Inferior parietal cortex (tissue), 1 donor: Measurements from ENCODE around the gene NDUFS6.

Experiments used
- DNase-seq: peaks from one replicate; pipeline ENCODE4 v3.0.0-alpha.2; 2016; ENCODE audit errors: extremely low spot score

Gene NDUFS6

DNA sequence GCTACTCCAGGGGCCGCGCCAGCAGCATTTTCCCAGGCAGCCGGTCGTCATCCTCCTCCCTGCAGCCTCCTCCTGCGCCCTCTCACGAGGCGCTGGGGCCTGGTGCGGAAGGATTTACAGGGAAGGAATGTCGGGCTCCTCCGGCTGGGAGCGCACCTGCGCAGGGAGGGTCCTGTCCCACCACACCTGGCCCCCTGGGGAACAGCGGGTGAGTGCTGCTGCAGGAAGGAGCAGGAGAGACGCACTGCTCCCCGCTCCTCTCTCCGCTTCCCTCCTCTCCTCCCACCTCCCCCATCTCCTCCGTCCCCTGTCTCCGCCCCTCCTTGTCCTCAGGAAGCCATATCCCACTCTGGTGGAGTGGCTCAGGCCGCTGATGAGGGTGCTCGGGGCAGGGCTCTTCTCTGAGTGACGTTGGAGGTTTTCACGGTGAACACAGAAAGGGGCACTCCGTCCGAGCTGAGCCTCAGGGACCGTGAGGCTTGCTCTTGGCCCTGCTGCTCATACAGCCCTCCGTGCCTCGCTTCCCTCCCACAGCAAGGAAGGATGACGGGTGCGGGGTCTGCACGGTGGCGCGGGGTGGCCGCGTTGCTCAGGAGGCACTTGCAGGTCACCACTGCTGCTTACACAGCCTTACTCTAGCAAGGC, 50.2 kb downstream of the NDUFS6 start:
- DNase-seq = no peak

DNA sequence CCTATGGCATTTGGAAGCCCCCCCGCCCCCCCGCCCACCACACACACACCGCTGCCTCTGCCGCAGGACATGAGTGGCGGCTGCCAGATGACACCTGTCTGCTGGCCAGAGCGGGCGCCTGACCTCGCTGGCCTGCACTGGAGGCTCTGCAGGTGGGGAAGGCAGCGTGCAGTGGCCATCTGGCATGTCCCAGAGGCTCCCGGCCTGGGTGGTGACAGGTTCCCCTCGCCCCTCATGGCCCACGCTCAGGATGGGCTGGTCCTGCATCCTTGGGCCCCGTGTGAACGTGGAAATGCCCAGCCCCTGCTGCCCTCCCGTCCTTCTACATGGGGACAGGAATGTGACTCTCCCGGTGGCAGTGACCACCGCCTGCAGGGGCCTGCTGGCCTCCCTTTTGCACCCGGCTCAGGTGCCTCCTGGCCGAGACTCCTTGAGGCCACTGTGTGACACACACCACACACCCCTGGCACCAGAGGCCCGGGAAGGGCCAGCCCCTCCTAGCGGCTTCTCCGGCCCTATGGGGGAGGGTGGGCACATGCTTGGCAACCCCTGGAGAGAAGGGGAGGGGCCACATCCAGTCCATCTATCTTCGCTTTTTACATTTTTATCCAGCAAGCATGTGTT, 51.2 kb downstream of the NDUFS6 start:
- no peak for DNase-seq

DNA sequence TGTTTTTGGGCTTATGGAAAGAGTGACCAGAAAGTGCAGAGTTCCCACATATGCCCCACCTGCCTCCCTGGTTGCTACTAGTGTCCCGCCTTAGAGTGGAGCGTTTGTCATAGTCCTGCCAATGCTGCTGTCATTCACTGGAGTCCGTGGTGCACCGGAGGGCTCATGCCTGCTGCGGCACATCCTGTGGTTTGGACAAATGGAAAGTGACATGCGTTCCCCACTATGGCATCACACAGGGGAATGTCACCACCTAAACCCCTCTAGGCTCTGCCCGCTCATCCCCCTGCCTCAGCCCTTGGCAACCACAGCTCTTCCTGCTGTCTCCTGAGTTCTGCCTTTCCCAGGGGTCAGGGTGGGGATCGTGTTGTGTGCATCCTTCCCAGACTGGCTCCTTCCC, 52.3 kb downstream of the NDUFS6 start:
- no peak for DNase-seq

DNA sequence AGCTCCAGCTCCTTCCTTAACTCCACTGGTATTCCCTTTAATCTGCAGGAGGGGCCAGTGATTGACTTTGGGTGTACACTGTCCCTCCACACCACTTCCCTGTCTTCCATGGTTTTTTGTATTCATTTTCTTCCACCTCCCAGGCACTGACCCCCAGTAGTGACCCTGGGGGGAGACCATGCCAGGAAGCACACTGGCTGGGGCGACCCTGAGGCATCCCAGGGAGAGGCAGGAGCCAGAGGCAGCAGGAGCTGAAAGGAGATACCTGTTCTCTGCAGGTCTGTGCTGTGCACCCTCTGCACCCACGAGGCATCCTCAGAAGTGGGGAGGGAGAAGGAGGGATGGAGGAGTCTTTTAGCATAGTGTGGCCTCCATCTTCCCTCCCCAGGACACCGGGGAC, 53.9 kb downstream of the NDUFS6 start:
- DNase-seq = no peak

DNA sequence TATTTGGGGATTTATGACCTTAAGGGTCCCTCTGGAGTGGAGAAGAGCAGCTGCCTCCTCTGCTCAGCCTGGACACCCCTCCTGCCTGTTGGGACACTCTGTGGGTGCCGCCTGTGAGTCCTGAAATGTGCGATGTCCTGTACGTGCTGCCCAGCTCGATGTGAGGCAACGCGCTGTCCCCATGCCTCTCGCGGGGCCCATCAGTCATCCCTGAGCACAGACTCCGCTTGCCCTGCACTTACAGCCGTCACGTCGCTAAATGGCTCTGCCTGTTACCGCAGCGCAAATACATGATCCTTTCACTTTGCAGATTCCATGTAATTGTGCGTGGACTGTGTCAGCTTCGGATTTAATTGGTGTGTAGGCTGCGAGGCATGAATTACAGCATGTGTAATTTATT, 54.4 kb downstream of the NDUFS6 start:
- DNase-seq = no peak

DNA sequence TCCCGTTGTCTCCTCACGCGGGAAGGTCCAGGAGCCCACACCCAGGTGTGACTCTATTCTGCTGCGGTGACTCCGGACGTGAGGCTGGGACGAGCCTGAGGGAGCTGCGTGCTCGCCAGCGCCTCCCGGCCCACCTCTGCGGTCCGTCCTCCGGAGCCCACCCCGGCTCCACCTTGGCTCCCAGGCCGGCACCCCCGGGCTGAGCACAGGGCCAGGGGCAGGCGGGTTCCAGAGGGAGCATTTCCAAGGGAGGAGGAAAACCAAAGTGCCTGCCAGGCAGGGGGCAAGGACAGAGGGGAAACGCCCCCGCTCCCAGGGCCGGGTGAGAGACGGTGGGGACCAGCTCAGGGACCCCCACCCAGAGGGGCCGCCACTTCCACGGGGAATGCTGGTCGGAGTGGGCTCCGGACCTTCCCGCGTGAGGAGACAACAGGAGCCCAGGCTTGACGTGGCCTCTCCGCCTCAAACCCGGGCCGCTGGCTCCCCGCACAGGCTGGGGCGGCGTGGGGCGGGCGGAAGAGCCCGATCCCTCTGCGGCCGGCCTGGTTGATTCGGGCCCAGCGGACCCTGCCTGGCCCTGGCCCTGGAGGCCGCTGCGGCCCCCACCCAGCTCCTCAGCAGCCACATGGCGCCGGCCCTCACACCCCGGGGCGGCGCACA, 55.5 kb downstream of the NDUFS6 start:
- DNase-seq = no peak

DNA sequence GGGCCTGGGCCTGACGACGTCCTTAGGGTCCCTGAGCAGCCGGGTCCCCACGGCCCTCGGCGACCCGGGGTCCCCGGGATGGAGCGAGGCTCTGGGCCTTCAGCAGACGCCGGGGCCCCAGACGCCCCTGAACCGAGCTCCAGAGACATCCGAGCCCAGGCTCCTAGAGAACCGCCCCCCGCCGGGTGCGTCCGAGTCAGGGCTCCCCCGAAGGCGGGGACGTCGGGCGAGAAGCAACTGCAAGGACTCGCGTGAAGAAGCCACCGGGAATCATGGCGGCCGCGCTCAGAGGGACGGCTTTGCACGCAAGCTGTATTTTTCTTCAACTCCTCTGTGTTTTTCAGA, 56.0 kb downstream of the NDUFS6 start:
- DNase-seq = no peak

DNA sequence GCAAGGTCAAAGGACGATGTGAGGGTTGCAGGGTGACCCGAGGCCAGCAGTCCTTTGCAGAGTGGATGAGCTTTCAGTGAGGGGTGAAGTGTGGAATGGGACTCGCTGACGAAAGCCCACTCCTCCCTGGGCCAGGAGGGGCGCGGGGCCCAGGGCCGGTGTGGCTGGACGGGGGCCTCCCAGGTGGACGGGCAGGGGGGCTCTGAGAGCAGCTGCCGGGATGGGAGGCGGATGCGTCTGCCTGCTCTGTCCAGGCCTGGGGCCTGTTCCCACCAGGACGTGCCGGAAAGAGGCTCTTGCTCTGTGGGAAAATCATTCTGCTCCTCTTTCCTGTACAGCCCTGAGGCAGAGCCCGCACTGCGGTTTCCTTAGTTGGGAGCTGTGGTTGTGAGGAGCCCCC, 57.2 kb downstream of the NDUFS6 start:
- no peak for DNase-seq

DNA sequence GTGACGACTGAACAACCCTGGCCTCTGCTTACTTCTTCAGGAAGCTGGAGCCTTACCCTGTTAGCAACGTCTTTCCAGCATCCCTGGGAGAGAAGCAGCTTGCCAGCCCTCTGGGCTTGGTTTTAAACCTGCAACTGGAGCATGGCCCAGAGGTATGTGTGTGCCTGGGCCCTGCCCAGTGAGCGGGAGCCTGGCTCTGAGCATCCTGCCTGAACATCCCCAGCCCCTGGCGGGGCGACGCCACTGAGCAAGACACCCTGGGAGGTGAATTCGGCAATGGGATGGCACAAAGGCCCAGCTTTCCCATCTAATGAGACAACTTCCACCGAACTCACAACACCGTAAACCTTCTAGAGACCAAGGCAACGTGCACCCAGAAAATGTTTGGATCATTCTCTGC, 57.9 kb downstream of the NDUFS6 start:
- no peak for DNase-seq

DNA sequence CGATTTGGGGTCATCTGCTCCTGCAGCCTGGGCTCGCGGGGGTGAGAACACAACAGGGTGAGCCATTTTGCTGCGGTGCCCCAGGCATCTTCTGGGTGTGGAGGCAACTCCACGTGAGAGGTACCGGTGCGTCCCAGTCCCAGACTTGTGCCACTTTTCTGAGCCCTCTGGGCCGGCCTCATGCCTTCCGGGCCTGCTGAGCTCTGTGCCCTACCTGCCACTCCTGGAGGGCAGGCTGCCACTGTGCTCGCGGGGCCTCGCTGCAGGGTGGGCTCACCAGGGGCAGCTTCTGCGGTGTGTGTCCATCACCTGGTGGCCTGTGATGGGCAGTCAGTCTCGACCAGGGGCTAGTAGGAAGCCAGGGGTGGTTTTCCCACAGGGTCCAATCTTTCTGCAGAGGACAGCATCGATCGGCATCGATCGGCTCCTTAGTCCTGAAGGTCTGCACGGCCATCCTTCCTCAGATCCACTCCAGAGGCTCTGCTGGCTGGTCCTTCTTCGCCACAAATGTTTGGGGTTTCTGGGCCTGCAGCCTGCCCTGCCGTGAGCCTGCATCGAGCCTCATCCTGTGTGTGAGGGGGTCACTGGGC, 58.9 kb downstream of the NDUFS6 start:
- no peak for DNase-seq

DNA sequence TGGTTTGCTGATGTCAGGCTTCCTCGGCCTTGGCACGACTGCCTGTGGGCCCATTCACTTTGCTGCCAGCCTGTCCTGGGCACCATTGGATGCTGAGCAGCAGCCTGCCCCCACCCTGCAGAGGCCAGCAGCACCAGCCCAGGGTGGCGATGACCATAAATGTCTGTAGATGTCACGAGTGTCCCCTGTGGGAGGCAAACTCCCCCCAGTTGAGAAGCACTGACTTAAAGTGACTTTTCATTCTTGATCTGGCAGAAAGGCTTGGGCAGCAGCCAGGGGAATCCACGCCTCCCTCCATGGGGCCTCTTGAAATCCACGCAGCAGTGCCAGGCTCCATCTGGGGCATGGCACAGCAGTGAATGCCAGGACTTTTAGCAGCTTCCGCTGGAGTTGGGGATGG, 59.7 kb downstream of the NDUFS6 start:
- DNase-seq = no peak

DNA sequence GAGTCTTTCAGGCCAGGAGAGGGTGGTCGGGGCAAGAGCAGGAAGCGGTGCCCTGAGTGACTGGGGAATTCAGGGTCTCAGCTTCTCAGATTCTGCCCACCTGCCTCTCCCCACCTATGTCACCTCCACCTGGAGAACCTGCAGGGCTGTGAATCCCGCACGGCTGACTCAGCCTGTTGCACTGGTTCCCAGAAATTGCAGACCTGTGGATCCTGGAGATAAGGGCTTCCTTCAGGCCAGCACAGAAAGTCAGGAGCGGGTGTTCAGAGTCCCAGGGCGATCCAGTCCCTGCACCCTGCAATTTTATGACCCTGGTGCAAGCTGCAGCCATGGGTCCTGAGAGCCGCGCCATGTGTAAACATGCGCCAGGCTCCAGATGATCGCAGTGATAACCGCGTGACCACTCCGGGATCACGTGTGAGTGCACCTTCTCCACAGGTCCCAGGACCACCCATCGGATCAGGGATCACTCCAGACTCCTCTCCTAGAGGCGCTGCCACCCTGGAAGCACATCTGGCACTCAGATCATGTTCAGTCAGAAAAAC, 63.8 kb downstream of the NDUFS6 start:
- DNase-seq = no peak

DNA sequence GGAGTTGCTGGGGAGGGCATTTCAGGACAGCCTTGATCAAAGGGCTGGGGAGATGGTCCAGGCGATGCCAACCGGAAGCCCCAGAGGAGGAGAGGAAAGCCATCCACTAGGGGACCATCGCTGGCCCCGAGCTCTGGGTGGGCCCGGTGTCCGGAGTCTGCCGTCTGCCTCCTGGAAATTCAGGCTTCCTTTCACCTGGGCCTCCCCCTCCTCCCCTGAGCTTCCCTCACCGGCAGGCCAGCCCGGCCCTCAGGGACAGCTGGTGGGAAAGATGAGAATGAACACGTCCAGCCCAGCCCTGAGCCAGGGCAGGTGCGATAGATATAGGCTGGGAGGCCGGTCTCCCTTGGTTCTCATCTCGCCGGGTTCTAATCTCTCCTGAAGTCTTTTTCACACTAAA, 64.3 kb downstream of the NDUFS6 start:
- DNase-seq = no peak
